ENCODE measurements around the gene LAMA5.

GRCh38 chr20:62308102-62308822, 58.9 kb downstream of the LAMA5 start:
- TF ChIP-seq EP300 (IDR thresholded peaks at IDR 0.05), result no peak
- TF ChIP-seq, protein P1, sequence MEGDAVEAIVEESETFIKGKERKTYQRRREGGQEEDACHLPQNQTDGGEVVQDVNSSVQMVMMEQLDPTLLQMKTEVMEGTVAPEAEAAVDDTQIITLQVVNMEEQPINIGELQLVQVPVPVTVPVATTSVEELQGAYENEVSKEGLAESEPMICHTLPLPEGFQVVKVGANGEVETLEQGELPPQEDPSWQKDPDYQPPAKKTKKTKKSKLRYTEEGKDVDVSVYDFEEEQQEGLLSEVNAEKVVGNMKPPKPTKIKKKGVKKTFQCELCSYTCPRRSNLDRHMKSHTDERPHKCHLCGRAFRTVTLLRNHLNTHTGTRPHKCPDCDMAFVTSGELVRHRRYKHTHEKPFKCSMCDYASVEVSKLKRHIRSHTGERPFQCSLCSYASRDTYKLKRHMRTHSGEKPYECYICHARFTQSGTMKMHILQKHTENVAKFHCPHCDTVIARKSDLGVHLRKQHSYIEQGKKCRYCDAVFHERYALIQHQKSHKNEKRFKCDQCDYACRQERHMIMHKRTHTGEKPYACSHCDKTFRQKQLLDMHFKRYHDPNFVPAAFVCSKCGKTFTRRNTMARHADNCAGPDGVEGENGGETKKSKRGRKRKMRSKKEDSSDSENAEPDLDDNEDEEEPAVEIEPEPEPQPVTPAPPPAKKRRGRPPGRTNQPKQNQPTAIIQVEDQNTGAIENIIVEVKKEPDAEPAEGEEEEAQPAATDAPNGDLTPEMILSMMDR (IDR thresholded peaks at IDR 0.05), result no peak

All from ovary (tissue), 3 donors.